ENCODE results near the gene STRIP2. TPM values are rescaled to one million over a fixed set of nuclear protein-coding genes. Genes with fewer than 3 reads are reported as not detected.

The STRIP2 gene
- total and polyA plus RNA-seq, 2 experiments from 2014 or later = 4.7 to 10.6 TPM

- TF ChIP-seq JUNB (IDR thresholded peaks at IDR 0.05; ENCODE audit: unreplicated experiment) (no peak), ZNF331 (CRISPR knock-in tag; IDR thresholded peaks at IDR 0.05; ENCODE audit: low read depth) (no peak), POLR2AphosphoS5 (IDR thresholded peaks at IDR 0.05; ENCODE audit: low read depth) (no peak), EZH2 (IDR thresholded peaks at IDR 0.05; ENCODE audit: low read depth, unreplicated experiment) (no peak)
Measured at GRCh38 chr7:129535896-129536295, 101.7 kb downstream of the STRIP2 start (continued).

GRCh38 chr7:129536323-129536722 lies 102.1 kb downstream of the STRIP2 start:
- H3K79me2 ChIP-seq (replicated peaks; ENCODE audit: insufficient read depth) = no peaks in the 10 kb centered on the region
- no peak for DNase-seq (ENCODE audit: low spot score)
- no peaks in the 10 kb centered on the region for H3K36me3 ChIP-seq (ENCODE audit: insufficient read depth)
- TF ChIP-seq ZNF114 (CRISPR knock-in tag; IDR thresholded peaks at IDR 0.05) (no peak), JUNB (IDR thresholded peaks at IDR 0.05; ENCODE audit: unreplicated experiment) (no peak), POLR2AphosphoS5 (IDR thresholded peaks at IDR 0.05; ENCODE audit: low read depth) (no peak), NANOG (IDR thresholded peaks at IDR 0.05; ENCODE audit: borderline replicate concordance) (no peak), REST (IDR thresholded peaks at IDR 0.05; ENCODE audit: unreplicated experiment) (no peak), EZH2phosphoT487 (IDR thresholded peaks at IDR 0.05; ENCODE audit: unreplicated experiment) (no peak), CREB1 (CRISPR knock-in tag; IDR thresholded peaks at IDR 0.05; ENCODE audit: low read depth) (no peak), ZNF331 (CRISPR knock-in tag; IDR thresholded peaks at IDR 0.05; ENCODE audit: low read depth) (no peak), STAT1 (IDR thresholded peaks at IDR 0.05; ENCODE audit: unreplicated experiment) (no peak), EZH2 (IDR thresholded peaks at IDR 0.05; ENCODE audit: low read depth, unreplicated experiment) (no peak)
- TF ChIP-seq, protein P1, sequence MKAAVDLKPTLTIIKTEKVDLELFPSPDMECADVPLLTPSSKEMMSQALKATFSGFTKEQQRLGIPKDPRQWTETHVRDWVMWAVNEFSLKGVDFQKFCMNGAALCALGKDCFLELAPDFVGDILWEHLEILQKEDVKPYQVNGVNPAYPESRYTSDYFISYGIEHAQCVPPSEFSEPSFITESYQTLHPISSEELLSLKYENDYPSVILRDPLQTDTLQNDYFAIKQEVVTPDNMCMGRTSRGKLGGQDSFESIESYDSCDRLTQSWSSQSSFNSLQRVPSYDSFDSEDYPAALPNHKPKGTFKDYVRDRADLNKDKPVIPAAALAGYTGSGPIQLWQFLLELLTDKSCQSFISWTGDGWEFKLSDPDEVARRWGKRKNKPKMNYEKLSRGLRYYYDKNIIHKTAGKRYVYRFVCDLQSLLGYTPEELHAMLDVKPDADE (IDR thresholded peaks at IDR 0.05) = no peak
- TF ChIP-seq, protein P2, sequence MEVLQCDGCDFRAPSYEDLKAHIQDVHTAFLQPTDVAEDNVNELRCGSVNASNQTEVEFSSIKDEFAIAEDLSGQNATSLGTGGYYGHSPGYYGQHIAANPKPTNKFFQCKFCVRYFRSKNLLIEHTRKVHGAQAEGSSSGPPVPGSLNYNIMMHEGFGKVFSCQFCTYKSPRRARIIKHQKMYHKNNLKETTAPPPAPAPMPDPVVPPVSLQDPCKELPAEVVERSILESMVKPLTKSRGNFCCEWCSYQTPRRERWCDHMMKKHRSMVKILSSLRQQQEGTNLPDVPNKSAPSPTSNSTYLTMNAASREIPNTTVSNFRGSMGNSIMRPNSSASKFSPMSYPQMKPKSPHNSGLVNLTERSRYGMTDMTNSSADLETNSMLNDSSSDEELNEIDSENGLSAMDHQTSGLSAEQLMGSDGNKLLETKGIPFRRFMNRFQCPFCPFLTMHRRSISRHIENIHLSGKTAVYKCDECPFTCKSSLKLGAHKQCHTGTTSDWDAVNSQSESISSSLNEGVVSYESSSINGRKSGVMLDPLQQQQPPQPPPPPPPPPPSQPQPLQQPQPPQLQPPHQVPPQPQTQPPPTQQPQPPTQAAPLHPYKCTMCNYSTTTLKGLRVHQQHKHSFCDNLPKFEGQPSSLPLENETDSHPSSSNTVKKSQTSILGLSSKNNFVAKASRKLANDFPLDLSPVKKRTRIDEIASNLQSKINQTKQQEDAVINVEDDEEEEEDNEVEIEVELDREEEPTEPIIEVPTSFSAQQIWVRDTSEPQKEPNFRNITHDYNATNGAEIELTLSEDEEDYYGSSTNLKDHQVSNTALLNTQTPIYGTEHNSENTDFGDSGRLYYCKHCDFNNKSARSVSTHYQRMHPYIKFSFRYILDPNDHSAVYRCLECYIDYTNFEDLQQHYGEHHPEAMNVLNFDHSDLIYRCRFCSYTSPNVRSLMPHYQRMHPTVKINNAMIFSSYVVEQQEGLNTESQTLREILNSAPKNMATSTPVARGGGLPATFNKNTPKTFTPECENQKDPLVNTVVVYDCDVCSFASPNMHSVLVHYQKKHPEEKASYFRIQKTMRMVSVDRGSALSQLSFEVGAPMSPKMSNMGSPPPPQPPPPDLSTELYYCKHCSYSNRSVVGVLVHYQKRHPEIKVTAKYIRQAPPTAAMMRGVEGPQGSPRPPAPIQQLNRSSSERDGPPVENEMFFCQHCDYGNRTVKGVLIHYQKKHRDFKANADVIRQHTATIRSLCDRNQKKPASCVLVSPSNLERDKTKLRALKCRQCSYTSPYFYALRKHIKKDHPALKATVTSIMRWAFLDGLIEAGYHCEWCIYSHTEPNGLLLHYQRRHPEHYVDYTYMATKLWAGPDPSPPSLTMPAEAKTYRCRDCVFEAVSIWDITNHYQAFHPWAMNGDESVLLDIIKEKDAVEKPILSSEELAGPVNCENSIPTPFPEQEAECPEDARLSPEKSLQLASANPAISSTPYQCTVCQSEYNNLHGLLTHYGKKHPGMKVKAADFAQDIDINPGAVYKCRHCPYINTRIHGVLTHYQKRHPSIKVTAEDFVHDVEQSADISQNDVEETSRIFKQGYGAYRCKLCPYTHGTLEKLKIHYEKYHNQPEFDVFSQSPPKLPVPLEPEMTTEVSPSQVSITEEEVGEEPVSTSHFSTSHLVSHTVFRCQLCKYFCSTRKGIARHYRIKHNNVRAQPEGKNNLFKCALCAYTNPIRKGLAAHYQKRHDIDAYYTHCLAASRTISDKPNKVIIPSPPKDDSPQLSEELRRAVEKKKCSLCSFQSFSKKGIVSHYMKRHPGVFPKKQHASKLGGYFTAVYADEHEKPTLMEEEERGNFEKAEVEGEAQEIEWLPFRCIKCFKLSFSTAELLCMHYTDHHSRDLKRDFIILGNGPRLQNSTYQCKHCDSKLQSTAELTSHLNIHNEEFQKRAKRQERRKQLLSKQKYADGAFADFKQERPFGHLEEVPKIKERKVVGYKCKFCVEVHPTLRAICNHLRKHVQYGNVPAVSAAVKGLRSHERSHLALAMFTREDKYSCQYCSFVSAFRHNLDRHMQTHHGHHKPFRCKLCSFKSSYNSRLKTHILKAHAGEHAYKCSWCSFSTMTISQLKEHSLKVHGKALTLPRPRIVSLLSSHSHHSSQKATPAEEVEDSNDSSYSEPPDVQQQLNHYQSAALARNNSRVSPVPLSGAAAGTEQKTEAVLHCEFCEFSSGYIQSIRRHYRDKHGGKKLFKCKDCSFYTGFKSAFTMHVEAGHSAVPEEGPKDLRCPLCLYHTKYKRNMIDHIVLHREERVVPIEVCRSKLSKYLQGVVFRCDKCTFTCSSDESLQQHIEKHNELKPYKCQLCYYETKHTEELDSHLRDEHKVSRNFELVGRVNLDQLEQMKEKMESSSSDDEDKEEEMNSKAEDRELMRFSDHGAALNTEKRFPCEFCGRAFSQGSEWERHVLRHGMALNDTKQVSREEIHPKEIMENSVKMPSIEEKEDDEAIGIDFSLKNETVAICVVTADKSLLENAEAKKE (CRISPR knock-in tag; IDR thresholded peaks at IDR 0.05) = no peak
- TF ChIP-seq, protein P3, sequence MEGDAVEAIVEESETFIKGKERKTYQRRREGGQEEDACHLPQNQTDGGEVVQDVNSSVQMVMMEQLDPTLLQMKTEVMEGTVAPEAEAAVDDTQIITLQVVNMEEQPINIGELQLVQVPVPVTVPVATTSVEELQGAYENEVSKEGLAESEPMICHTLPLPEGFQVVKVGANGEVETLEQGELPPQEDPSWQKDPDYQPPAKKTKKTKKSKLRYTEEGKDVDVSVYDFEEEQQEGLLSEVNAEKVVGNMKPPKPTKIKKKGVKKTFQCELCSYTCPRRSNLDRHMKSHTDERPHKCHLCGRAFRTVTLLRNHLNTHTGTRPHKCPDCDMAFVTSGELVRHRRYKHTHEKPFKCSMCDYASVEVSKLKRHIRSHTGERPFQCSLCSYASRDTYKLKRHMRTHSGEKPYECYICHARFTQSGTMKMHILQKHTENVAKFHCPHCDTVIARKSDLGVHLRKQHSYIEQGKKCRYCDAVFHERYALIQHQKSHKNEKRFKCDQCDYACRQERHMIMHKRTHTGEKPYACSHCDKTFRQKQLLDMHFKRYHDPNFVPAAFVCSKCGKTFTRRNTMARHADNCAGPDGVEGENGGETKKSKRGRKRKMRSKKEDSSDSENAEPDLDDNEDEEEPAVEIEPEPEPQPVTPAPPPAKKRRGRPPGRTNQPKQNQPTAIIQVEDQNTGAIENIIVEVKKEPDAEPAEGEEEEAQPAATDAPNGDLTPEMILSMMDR (conservative IDR thresholded peaks at IDR 0.05; ENCODE audit: low read depth in 2 of 2) = no peak
- no peak overlapping the region for H3K27ac ChIP-seq (ENCODE audit: low read depth)
- no peak overlapping the region for H3K4me2 ChIP-seq
- H4K20me1 ChIP-seq (replicated peaks; ENCODE audit: insufficient read depth) = no peaks in the 10 kb centered on the region
- Mint-ChIP-seq H3K27ac (no peak overlapping the region), H3K4me1 (peaks cover 24% of the 10 kb centered on the region), H3K9me3 (no peaks in the 10 kb centered on the region; the same call in 2 of the 3 replicates), H3K4me3 (no peak overlapping the region), H3K36me3 (ENCODE audit: low read depth) (no peaks in the 10 kb centered on the region), H3K27me3 (ENCODE audit: insufficient read depth, low read depth, poor library complexity) (peaks cover 13% of the 10 kb centered on the region)
- no peaks in the 10 kb centered on the region for H3F3A ChIP-seq (replicated peaks; ENCODE audit: low read depth)
- H3K9me2 ChIP-seq (ENCODE audit: insufficient read depth) = peaks cover 3% of the 10 kb centered on the region; the same call in 1 of the 2 replicates
- H3K4me3 ChIP-seq = no peak overlapping the region
- ATAC-seq = no peak
- H3K4me1 ChIP-seq (ENCODE audit: insufficient read depth) = peaks cover 5% of the 10 kb centered on the region; the same call in 1 of the 2 replicates
- no peak overlapping the region for H2AFZ ChIP-seq
- no peaks in the 10 kb centered on the region for H3K27me3 ChIP-seq (ENCODE audit: insufficient read depth)
